Ectodermal cell (in vitro differentiated cells): ENCODE results near the gene TRIM34.

ENCODE experiments used
- H3K27ac ChIP-seq: 2 replicates; pipeline ENCODE4 v1.7.0; 2013; ENCODE audit warnings: mild to moderate bottlenecking, low read depth, low read length; ENCODE audit not compliant: insufficient read depth, poor library complexity, severe bottlenecking
- H3K27me3 ChIP-seq: 2 replicates; pipeline ENCODE4 v1.7.0; 2013; ENCODE audit warnings: mild to moderate bottlenecking, low read length; ENCODE audit not compliant: insufficient read depth, control insufficient read depth, poor library complexity, severe bottlenecking
- H3K36me3 ChIP-seq: one replicate; pipeline ENCODE4 v1.7.0; 2013; ENCODE audit warnings: low read length; ENCODE audit not compliant: control insufficient read depth, insufficient read depth
- H3K4me1 ChIP-seq: one replicate; pipeline ENCODE4 v1.7.0; 2013; ENCODE audit warnings: low read length; ENCODE audit not compliant: control insufficient read depth, insufficient read depth
- H3K4me3 ChIP-seq: 2 replicates; pipeline ENCODE4 v1.7.0; 2013; ENCODE audit warnings: low read depth, low read length, control low read depth; ENCODE audit not compliant: insufficient read depth
- H3K9me3 ChIP-seq: 2 replicates; pipeline ENCODE4 v1.7.0; 2013; ENCODE audit warnings: mild to moderate bottlenecking, low read length, moderate library complexity; ENCODE audit not compliant: control insufficient read depth
- WGBS, 2 experiments: methylation state at CpG; one replicate each; pipeline ENCODE4 v1.1.7; 2013; ENCODE audit warnings: missing lambda C conversion rate in 2 of 2; 5-methylcytosine and 5-hydroxymethylcytosine counted together

Gene TRIM34

GRCh38 chr11:5691964-5692361 lies 67.2 kb downstream of the TRIM34 start:
- no peak overlapping the region for H3K27ac ChIP-seq
- H3K27me3 ChIP-seq: no peaks in the 10 kb centered on the region
- H3K9me3 ChIP-seq: no peaks in the 10 kb centered on the region
- H3K4me3 ChIP-seq: no peak overlapping the region
- H3K36me3 ChIP-seq: no peaks in the 10 kb centered on the region
- 80 to 100% methylated on average over 1 to 3 of the region's 3 CpGs for WGBS, 2 experiments
- H3K4me1 ChIP-seq: no peaks in the 10 kb centered on the region
